Right forelimb (tissue), 1 donor: ENCODE data around the gene OR9A4.
"Not testable (repeated sequence)": the region's sequence is repeated elsewhere in the genome, so short reads cannot be mapped to it uniquely, and the experiment has no call there.

ENCODE experiments used
- DNase-seq: peaks from one replicate; pipeline ENCODE4 v3.0.0-alpha.2; 2018

The OR9A4 gene

GRCh38 chr7:141916099-141916498 is at the start of gene OR9A4:
Gene OR9A4 (plus strand): TSS chr7:141916399. CDS start chr7:141918876, 2,477 bp downstream.
- no peak for DNase-seq

- DNase-seq, result no peak
Observed at GRCh38 chr7:141866974-141867373, 49.2 kb upstream of the OR9A4 start.

- no peak for DNase-seq
Observed at GRCh38 chr7:141872931-141873330, 43.3 kb upstream of the OR9A4 start.

- DNase-seq, result no peak
Observed at GRCh38 chr7:141874787-141875186, 41.4 kb upstream of the OR9A4 start.

GRCh38 chr7:141875453-141875852 is 40.7 kb upstream of the OR9A4 start:
- DNase-seq, result no peak

GRCh38 chr7:141876371-141876770 is 39.8 kb upstream of the OR9A4 start:
- DNase-seq, result no peak

- DNase-seq, result no peak
Observed at GRCh38 chr7:141877365-141877764, 38.8 kb upstream of the OR9A4 start.

GRCh38 chr7:141880960-141881359 is 35.2 kb upstream of the OR9A4 start:
- DNase-seq, result no peak

GRCh38 chr7:141884539-141885225 is 31.5 kb upstream of the OR9A4 start:
- DNase-seq, result no peak

- DNase-seq, result no peak
Observed at GRCh38 chr7:141889321-141889720, 26.9 kb upstream of the OR9A4 start.

- no peak for DNase-seq
Observed at GRCh38 chr7:141891336-141891735, 24.9 kb upstream of the OR9A4 start.

- DNase-seq, result not testable (repeated sequence)
Observed at GRCh38 chr7:141899366-141899765, 16.8 kb upstream of the OR9A4 start.

- DNase-seq, result no peak
Observed at GRCh38 chr7:141906285-141906684, 9.9 kb upstream of the OR9A4 start.

- DNase-seq, result no peak
Observed at GRCh38 chr7:141911391-141911790, 4.8 kb upstream of the OR9A4 start.

GRCh38 chr7:141915565-141915964 is 634 bp upstream of the OR9A4 start:
- no peak for DNase-seq

- no peak for DNase-seq
Observed at GRCh38 chr7:141920281-141920680, 4.1 kb downstream of the OR9A4 start.

GRCh38 chr7:141928146-141928844 is 12.1 kb downstream of the OR9A4 start:
- DNase-seq, result no peak

- DNase-seq, result no peak
Observed at GRCh38 chr7:141928845-141929195, 12.6 kb downstream of the OR9A4 start.

GRCh38 chr7:141930211-141930610 is 14.0 kb downstream of the OR9A4 start:
- DNase-seq, result no peak

GRCh38 chr7:141941075-141941474 is 24.9 kb downstream of the OR9A4 start:
- no peak for DNase-seq

GRCh38 chr7:141943846-141944245 is 27.6 kb downstream of the OR9A4 start:
- no peak for DNase-seq

- DNase-seq, result no peak
Observed at GRCh38 chr7:141944811-141945210, 28.6 kb downstream of the OR9A4 start.

GRCh38 chr7:141945356-141945755 is 29.2 kb downstream of the OR9A4 start:
- DNase-seq, result no peak

- no peak for DNase-seq
Observed at GRCh38 chr7:141946796-141947195, 30.6 kb downstream of the OR9A4 start, which contains the start of gene CLEC5A. Gene CLEC5A (minus strand): TSS chr7:141946974. CDS start chr7:141946292, 682 bp downstream.

- no peak for DNase-seq
Observed at GRCh38 chr7:141949021-141949420, 32.8 kb downstream of the OR9A4 start.
